Measurements from ENCODE around the gene MARK2. TPM values are rescaled to one million over a fixed set of nuclear protein-coding genes. Genes with fewer than 3 reads are reported as not detected.

The MARK2 gene
- polyA plus RNA-seq, 1 donor (not counting 4 experiments of a cell fraction or from before 2014, with no cell fraction given), result 20.8 TPM

DNA sequence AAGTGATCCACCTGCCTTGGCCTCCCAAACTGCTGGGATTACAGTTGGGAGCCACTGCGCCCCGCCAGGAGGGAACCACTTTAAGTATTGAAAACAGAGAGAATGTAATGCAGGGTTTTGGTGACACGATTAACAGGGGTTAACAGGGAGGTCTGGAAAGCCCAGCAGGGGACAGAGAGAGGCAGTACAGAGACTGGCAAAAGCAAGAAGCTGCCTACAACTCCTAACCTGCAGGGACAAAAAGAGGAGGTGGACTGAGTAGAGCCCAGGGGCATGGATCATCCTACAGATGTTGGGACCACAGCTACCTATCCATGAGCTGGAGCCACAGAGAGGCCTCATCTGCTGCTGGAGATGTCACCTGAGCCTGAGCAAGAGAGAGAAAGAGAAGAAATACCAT, 27.4 kb upstream of the MARK2 start:
- no peak overlapping the region for H3K4me2 ChIP-seq (ENCODE audit: control insufficient read depth, extremely low read depth, insufficient read depth, low read depth, low read length)
- H3K27me3 ChIP-seq (ENCODE audit: control insufficient read depth, extremely low read depth, insufficient read depth, low read length), result no peaks in the 10 kb centered on the region
- no peak for DNase-seq (ENCODE audit: low read depth, low spot score)
- no peaks in the 10 kb centered on the region for H3K9me3 ChIP-seq (ENCODE audit: control insufficient read depth, low read depth, low read length)
- H3K9ac ChIP-seq (ENCODE audit: control insufficient read depth, extremely low read depth, insufficient read depth, low read length), result no peak overlapping the region
- H3K4me1 ChIP-seq (ENCODE audit: control insufficient read depth, extremely low read depth, insufficient read depth, low read length), result peaks cover 14% of the 10 kb centered on the region
- no peaks in the 10 kb centered on the region for H4K20me1 ChIP-seq (ENCODE audit: control insufficient read depth, extremely low read depth, insufficient read depth, low read length)
- H2AFZ ChIP-seq (ENCODE audit: control insufficient read depth, low read length), result no peak overlapping the region
- TF ChIP-seq, protein P1, sequence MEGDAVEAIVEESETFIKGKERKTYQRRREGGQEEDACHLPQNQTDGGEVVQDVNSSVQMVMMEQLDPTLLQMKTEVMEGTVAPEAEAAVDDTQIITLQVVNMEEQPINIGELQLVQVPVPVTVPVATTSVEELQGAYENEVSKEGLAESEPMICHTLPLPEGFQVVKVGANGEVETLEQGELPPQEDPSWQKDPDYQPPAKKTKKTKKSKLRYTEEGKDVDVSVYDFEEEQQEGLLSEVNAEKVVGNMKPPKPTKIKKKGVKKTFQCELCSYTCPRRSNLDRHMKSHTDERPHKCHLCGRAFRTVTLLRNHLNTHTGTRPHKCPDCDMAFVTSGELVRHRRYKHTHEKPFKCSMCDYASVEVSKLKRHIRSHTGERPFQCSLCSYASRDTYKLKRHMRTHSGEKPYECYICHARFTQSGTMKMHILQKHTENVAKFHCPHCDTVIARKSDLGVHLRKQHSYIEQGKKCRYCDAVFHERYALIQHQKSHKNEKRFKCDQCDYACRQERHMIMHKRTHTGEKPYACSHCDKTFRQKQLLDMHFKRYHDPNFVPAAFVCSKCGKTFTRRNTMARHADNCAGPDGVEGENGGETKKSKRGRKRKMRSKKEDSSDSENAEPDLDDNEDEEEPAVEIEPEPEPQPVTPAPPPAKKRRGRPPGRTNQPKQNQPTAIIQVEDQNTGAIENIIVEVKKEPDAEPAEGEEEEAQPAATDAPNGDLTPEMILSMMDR (optimal IDR thresholded peaks at IDR 0.05 in 1 of 3, IDR thresholded peaks at IDR 0.05 in 1 of 3, conservative IDR thresholded peaks at IDR 0.05 in 1 of 3; ENCODE audit: extremely low read depth in 1 of 3, insufficient read depth in 2 of 3, low read length in 3 of 3), result no peak
- TF ChIP-seq EZH2 (IDR thresholded peaks at IDR 0.05; ENCODE audit: low read length), result no peak
- no peak overlapping the region for H3K27ac ChIP-seq (ENCODE audit: control insufficient read depth, insufficient read depth, low read length)
- H3K4me3 ChIP-seq (ENCODE audit: control insufficient read depth in 2 of 3, extremely low read depth in 1 of 3, insufficient read depth in 2 of 3, low read depth in 1 of 3, low read length in 3 of 3), result no peak overlapping the region
- no peaks in the 10 kb centered on the region for H3K9me1 ChIP-seq (ENCODE audit: control insufficient read depth, extremely low read depth, insufficient read depth, low read length)
- no peak for FAIRE-seq
- peaks cover 27% of the 10 kb centered on the region for H3K79me2 ChIP-seq (ENCODE audit: control insufficient read depth, insufficient read depth, low read length)
- peaks cover 0 to 4% of the 10 kb centered on the region in 2 experiments for H3K36me3 ChIP-seq (ENCODE audit: control insufficient read depth in 2 of 2, extremely low read depth in 1 of 2, insufficient read depth in 2 of 2, low read length in 2 of 2)
- dilution Hi-C loops (cut with MboI; ENCODE audit: extremely low pct_ligation_motif_present, low sequenced_read_pairs), result no loop called here

DNA sequence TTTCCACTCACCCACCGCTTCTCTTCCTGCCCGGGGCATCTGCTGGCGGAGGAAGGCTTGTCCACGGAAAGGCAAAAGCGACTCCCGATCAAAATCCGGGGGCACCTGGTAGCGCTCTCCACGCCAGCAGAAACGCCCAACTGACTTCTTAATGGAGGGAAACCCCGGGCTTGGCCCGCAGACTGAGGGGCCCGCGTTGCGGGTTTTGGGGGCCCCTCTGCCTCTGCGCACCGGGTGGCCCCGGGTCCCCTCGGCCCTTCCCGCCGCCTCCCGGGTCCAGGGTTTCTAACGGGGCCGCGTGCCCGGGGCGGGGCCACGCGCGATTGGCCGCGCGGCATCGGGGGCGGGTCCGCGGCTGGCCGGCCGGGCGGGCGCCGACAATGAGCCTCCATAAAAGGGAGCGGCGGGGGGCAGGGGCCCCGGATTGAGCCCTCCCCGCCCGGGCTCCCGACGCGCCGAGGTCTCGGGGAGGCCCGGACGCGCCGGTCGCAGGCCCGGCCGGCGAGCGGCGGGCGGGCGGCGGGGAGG, 25.8 kb upstream of the MARK2 start, which contains the start of gene SPINDOC:
TSS of gene SPINDOC (plus strand) at position 422 of the 528 bp plus-strand sequence. CDS start 231 bp downstream, outside the sequence.
- peak within 1 kb of the TSS; percentile 91 for H2AFZ ChIP-seq (ENCODE audit: control insufficient read depth, low read length)
- peak within 1 kb of the TSS; percentile 44 for H3K27ac ChIP-seq (ENCODE audit: control insufficient read depth, insufficient read depth, low read length)
- H3K9me3 ChIP-seq (ENCODE audit: control insufficient read depth, low read depth, low read length), result no peaks in the 10 kb centered on the region
- no peaks in the 10 kb centered on the region for H3K27me3 ChIP-seq (ENCODE audit: control insufficient read depth, extremely low read depth, insufficient read depth, low read length)
- no peaks in the 10 kb centered on the region for H4K20me1 ChIP-seq (ENCODE audit: control insufficient read depth, extremely low read depth, insufficient read depth, low read length)
- H3K4me3 ChIP-seq (ENCODE audit: control insufficient read depth in 2 of 3, extremely low read depth in 1 of 3, insufficient read depth in 2 of 3, low read depth in 1 of 3, low read length in 3 of 3), result peak within 1 kb of the TSS; percentile 84 to 87 (median 85)
- DNase-seq (ENCODE audit: low read depth, low spot score), result no peak
- peak within 1 kb of the TSS; percentile 87 for H3K4me2 ChIP-seq (ENCODE audit: control insufficient read depth, extremely low read depth, insufficient read depth, low read depth, low read length)
- peaks cover 2 to 12% of the 10 kb centered on the region in 2 experiments for H3K36me3 ChIP-seq (ENCODE audit: control insufficient read depth in 2 of 2, extremely low read depth in 1 of 2, insufficient read depth in 2 of 2, low read length in 2 of 2)
- TF ChIP-seq, protein P1 (optimal IDR thresholded peaks at IDR 0.05 in 1 of 3, IDR thresholded peaks at IDR 0.05 in 1 of 3, conservative IDR thresholded peaks at IDR 0.05 in 1 of 3; ENCODE audit: extremely low read depth in 1 of 3, insufficient read depth in 2 of 3, low read length in 3 of 3), result no peak
- no peak for TF ChIP-seq EZH2 (IDR thresholded peaks at IDR 0.05; ENCODE audit: low read length)
- H3K4me1 ChIP-seq (ENCODE audit: control insufficient read depth, extremely low read depth, insufficient read depth, low read length), result peaks cover 14% of the 10 kb centered on the region
- no peaks in the 10 kb centered on the region for H3K9me1 ChIP-seq (ENCODE audit: control insufficient read depth, extremely low read depth, insufficient read depth, low read length)
- peaks cover 30% of the 10 kb centered on the region for H3K79me2 ChIP-seq (ENCODE audit: control insufficient read depth, insufficient read depth, low read length)
- dilution Hi-C loops (cut with MboI; ENCODE audit: extremely low pct_ligation_motif_present, low sequenced_read_pairs), result no loop called here
- peak within 1 kb of the TSS; percentile 80 for H3K9ac ChIP-seq (ENCODE audit: control insufficient read depth, extremely low read depth, insufficient read depth, low read length)
- FAIRE-seq, result no peak

Measured in keratinocyte (primary cell).